ENCODE results near the gene NMD3.

Gene NMD3

GRCh38 chr3:161289174-161289573 lies 68.1 kb downstream of the NMD3 start:
- DNase-seq: no peak

DNA sequence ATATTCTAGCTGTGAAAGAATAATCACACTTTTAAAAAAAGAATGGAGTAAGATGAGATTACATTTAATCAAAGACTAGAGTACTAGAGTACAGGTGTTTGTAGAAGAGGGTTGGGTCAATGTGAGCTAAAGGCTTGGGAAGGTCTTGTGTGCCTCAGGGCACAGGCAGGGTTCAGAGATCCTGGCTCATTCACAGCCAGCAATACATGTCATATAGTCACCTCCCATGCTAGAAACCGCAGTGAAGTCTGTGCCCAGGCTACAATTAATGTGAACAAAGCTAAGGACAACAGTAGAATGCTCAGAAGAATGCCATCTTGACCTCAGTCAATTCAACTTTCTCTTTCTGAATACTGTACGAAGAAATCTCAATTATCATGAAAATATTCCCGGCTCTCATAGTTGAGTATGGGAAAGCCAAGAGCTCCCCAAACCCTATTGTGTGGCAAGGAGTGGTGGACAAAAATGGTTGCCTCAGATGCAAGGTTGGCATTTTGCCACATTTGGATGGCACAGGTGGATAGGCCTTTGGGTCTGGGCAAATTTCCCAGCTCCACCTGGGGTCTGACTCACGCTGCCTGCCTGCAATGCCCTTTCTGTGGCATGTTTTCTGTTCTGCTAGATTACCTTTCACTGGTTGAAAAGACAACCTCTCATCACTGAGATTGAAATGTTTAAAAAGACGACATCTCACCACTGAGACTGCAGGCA lies 70.2 kb downstream of the NMD3 start:
- peak; percentile 71 for DNase-seq

DNA sequence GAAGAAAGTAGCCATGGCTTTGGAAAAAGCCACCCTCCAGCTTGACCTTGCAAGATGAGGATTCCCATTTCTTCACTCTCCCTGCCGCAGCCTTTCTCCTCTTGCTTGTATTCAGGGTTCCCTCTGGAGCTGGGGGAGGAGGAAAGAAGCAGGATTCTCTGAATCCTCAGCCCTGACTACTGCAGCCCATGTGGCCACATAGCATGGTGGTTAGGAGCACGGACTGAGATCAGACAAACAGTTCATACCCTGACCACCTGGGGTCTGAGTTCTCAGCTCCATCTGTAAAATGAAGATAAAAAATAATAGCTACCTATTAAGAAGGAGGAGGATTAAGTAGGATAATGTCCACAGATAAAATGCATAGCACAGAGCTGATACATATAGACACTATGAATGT lies 72.3 kb downstream of the NMD3 start:
- DNase-seq: no peak

DNA sequence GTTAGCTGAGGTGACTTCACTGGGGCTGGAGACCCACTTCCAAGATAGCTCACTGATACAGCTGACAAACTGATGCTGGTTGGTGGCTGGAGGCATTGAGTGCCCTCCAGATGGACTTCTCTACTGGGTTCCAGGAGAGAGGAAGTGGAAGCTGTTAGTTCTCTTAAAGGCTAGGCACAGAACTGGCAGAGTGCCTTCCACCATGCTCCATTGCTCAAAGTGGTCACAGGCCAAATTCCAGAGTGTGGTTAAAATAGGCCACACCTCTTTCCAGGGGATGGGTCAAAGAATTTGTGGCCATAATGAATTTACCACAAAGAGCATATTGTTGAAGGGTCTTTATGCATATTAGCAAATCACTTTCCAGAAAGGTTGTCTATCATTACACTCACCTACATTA lies 74.2 kb downstream of the NMD3 start:
- no peak for DNase-seq

- no peak for DNase-seq
Measured at GRCh38 chr3:161296814-161297213, 75.7 kb downstream of the NMD3 start.

All from NCI-H2029 (cell line).